Fibroblast of lung (primary cell): ENCODE data around the gene PLEKHO2. TPM values are rescaled to one million over a fixed set of nuclear protein-coding genes. Genes with fewer than 3 reads are reported as not detected.

Experiments used
- DNase-seq, 2 donors: peaks; one replicate each; pipeline versions ENCODE4 v3.0.0 to v3.0.0-alpha.2; 2010; ENCODE audit warnings: low read depth in 2 of 2
- H2AFZ ChIP-seq: 2 replicates; pipeline ENCODE4 v1.5.1; 2012; ENCODE audit warnings: low read length, control low read depth, inconsistent platforms
- H3K27ac ChIP-seq: 2 replicates; pipeline ENCODE4 v1.5.1; 2011; ENCODE audit warnings: low read length, control low read depth; ENCODE audit not compliant: insufficient read depth
- H3K27me3 ChIP-seq: 2 replicates; pipeline ENCODE4 v1.5.1; 2011; ENCODE audit warnings: mild to moderate bottlenecking, low read length; ENCODE audit not compliant: control insufficient read depth, insufficient read depth
- H3K36me3 ChIP-seq: 2 replicates; pipeline ENCODE4 v1.5.1; 2011; ENCODE audit warnings: low read length; ENCODE audit not compliant: control insufficient read depth, insufficient read depth
- H3K4me1 ChIP-seq: 2 replicates; pipeline ENCODE4 v1.5.1; 2011; ENCODE audit warnings: low read length; ENCODE audit not compliant: control insufficient read depth, insufficient read depth; ENCODE audit errors: extremely low read depth
- H3K4me2 ChIP-seq: 2 replicates; pipeline ENCODE4 v1.5.1; 2011; ENCODE audit warnings: low read length, control low read depth; ENCODE audit not compliant: insufficient read depth; ENCODE audit errors: extremely low read depth
- H3K4me3 ChIP-seq, 4 experiments: fragments of 200-600 bp in 1 of 4; sonication (generic) in 1 of 4; replicated peaks in 1 of 4; 2 replicates each; pipeline ENCODE4 v1.5.1; 2011 to 2016; ENCODE audit warnings: low read length in 4 of 4, low read depth in 3 of 4, mild to moderate bottlenecking in 3 of 4, control low read depth in 2 of 4, inconsistent platforms in 1 of 4, mixed read lengths in 1 of 4; ENCODE audit not compliant: insufficient read depth in 1 of 4; ENCODE audit errors: control extremely low read depth in 1 of 4
- H3K79me2 ChIP-seq: 2 replicates; pipeline ENCODE4 v1.5.1; 2012; ENCODE audit warnings: mild to moderate bottlenecking, low read length, inconsistent platforms; ENCODE audit not compliant: control insufficient read depth, insufficient read depth
- H3K9ac ChIP-seq: 2 replicates; pipeline ENCODE4 v1.5.1; 2011; ENCODE audit warnings: mild to moderate bottlenecking, low read length, control low read depth; ENCODE audit not compliant: insufficient read depth
- H3K9me3 ChIP-seq: 2 replicates; pipeline ENCODE4 v1.5.1; 2012; ENCODE audit warnings: low read depth, low read length; ENCODE audit not compliant: control insufficient read depth, insufficient read depth
- H4K20me1 ChIP-seq: 2 replicates; pipeline ENCODE4 v1.5.1; 2011; ENCODE audit warnings: low read length; ENCODE audit not compliant: control insufficient read depth, insufficient read depth; ENCODE audit errors: extremely low read depth
- EZH2 ChIP-seq: IDR thresholded peaks from 2 replicates; pipeline ENCODE4 v1.5.1; 2012; ENCODE audit warnings: low read length, control low read depth, mild to moderate bottlenecking; ENCODE audit errors: missing control alignments
- polyA plus RNA-seq, 2 donors: library from polyadenylated mRNA; depleted of rRNA in 1 of 2; stranded (reverse) in 1 of 2; unstranded in 1 of 2; fragments of >200 nt; gene quantifications; 2 replicates each; pipeline ENCODE4 v1.2.1, GENCODE V29; 2011 to 2012; ENCODE audit warnings: missing spikeins in 1 of 2
- total RNA-seq: library from RNA; depleted of rRNA; stranded (reverse); fragments of >200 nt; gene quantifications from 2 replicates; pipeline ENCODE4 v1.2.1, GENCODE V29; 2014
- TF ChIP-seq, protein P1 (sequence below), 2 donors: IDR thresholded peaks in 1 of 2; conservative IDR thresholded peaks in 1 of 2; 1 replicate in 1 of 2; 2 replicates in 1 of 2; pipeline ENCODE4 v1.5.1; 2011 to 2012; ENCODE audit warnings: low read length in 2 of 2, control low read depth in 1 of 2, inconsistent platforms in 1 of 2, low read depth in 1 of 2, mild to moderate bottlenecking in 1 of 2

The PLEKHO2 gene
- total and polyA plus RNA-seq, 2 donors (not counting 1 experiment from before 2014, with no cell fraction given), result 78.6 to 163 TPM

GRCh38 chr15:64841060-64841343, 713 bp upstream of the PLEKHO2 start:
- Histone ChIP-seq H3K4me2 (peak overlapping the region; percentile 98), H3K9ac (peak overlapping the region; percentile 66), H2AFZ (peak overlapping the region; percentile 64), H4K20me1 (peaks cover 2% of the 10 kb centered on the region), H3K36me3 (no peaks in the 10 kb centered on the region), H3K4me1 (peaks cover 14% of the 10 kb centered on the region), H3K9me3 (no peaks in the 10 kb centered on the region), H3K27me3 (no peaks in the 10 kb centered on the region), H3K4me3 (peak overlapping the region; percentile 69 to 81 (median 71)), H3K27ac (peak overlapping the region; percentile 76), H3K79me2 (peaks cover 42% of the 10 kb centered on the region)
- DNase-seq, result no peak
- no peak for TF ChIP-seq EZH2
- TF ChIP-seq, protein P1, sequence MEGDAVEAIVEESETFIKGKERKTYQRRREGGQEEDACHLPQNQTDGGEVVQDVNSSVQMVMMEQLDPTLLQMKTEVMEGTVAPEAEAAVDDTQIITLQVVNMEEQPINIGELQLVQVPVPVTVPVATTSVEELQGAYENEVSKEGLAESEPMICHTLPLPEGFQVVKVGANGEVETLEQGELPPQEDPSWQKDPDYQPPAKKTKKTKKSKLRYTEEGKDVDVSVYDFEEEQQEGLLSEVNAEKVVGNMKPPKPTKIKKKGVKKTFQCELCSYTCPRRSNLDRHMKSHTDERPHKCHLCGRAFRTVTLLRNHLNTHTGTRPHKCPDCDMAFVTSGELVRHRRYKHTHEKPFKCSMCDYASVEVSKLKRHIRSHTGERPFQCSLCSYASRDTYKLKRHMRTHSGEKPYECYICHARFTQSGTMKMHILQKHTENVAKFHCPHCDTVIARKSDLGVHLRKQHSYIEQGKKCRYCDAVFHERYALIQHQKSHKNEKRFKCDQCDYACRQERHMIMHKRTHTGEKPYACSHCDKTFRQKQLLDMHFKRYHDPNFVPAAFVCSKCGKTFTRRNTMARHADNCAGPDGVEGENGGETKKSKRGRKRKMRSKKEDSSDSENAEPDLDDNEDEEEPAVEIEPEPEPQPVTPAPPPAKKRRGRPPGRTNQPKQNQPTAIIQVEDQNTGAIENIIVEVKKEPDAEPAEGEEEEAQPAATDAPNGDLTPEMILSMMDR (conservative IDR thresholded peaks at IDR 0.05 in 1 of 2, IDR thresholded peaks at IDR 0.05 in 1 of 2; ENCODE audit: low read depth in 1 of 2, low read length in 2 of 2), result no peak

- Histone ChIP-seq H3K9ac (peak overlapping the region; percentile 92), H3K79me2 (peaks cover 55% of the 10 kb centered on the region)
Measured at GRCh38 chr15:64842096-64842939, 603 bp downstream of the PLEKHO2 start.

DNA sequence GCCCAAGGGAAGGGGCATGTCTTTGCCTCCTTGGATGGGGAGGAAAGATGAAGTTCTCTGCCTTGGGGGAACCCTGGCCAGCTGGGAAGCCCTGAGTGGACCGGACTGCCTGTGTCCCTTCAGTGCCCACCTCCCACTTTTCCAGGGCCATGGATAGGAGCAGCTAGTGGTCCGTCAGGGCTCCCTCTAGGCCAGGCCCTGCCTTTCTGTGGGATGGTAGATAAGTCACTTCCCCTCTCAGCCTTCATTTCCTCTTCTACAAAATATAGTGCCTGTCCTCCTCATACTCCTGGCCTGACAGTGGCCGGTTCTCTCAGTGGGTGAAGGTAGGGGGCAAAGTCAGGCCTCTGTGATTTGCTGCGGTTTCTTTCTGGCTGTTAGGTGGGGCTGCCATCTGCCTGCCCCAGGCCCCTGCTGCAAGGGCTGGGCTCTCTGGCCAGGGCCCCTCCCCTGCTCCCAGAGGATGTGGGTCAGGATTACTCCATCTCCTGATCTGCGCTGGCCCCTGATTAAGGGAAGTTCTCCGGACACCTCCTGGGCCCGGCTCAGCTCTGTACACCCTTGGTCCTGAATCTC, 1.4 kb downstream of the PLEKHO2 start:
- H3K27ac ChIP-seq, result peak overlapping the region; percentile 83

More at GRCh38 chr15:64842096-64842939, 603 bp downstream of the PLEKHO2 start:
- Histone ChIP-seq H3K9me3 (no peaks in the 10 kb centered on the region), H3K27me3 (no peaks in the 10 kb centered on the region), H3K36me3 (no peaks in the 10 kb centered on the region), H4K20me1 (peaks cover 3% of the 10 kb centered on the region), H3K4me1 (peaks cover 11% of the 10 kb centered on the region), H3K4me3 (peak overlapping the region; percentile 90 to 99 (median 96)), H2AFZ (no peak overlapping the region), H3K27ac (peak overlapping the region; percentile 83), H3K4me2 (peak overlapping the region; percentile 87)
- DNase-seq, result peak in 1 of 2 donors; percentile 36
- TF ChIP-seq, protein P1 (conservative IDR thresholded peaks at IDR 0.05 in 1 of 2, IDR thresholded peaks at IDR 0.05 in 1 of 2; ENCODE audit: low read depth in 1 of 2, low read length in 2 of 2), result no peak
- TF ChIP-seq EZH2, result no peak

More for the DNA sequence above, 1.4 kb downstream of the PLEKHO2 start:
- peaks cover 17% of the 10 kb centered on the region for H3K4me1 ChIP-seq
- H3K9me3 ChIP-seq, result no peaks in the 10 kb centered on the region
- H3K4me2 ChIP-seq, result peak overlapping the region; percentile 87
- H3K36me3 ChIP-seq, result peaks cover 3% of the 10 kb centered on the region
- peaks cover 4% of the 10 kb centered on the region for H4K20me1 ChIP-seq
- no peak overlapping the region for H2AFZ ChIP-seq
- H3K79me2 ChIP-seq, result peaks cover 63% of the 10 kb centered on the region
- H3K4me3 ChIP-seq, result peak overlapping the region; percentile 90 to 99 (median 96)
- peak; percentile 61 to 64 for DNase-seq
- H3K27me3 ChIP-seq, result no peaks in the 10 kb centered on the region
- H3K9ac ChIP-seq, result peak overlapping the region; percentile 92
- no peak for TF ChIP-seq EZH2
- TF ChIP-seq, protein P1 (conservative IDR thresholded peaks at IDR 0.05 in 1 of 2, IDR thresholded peaks at IDR 0.05 in 1 of 2; ENCODE audit: low read depth in 1 of 2, low read length in 2 of 2), result no peak
